ENCODE measurements around the gene PANX3. TPM values are rescaled to one million over a fixed set of nuclear protein-coding genes. Genes with fewer than 3 reads are reported as not detected.

PANX3 gene
- polyA plus RNA-seq, 2 of the 4 experiments (the other 2 are of a cell fraction) = not detected

DNA sequence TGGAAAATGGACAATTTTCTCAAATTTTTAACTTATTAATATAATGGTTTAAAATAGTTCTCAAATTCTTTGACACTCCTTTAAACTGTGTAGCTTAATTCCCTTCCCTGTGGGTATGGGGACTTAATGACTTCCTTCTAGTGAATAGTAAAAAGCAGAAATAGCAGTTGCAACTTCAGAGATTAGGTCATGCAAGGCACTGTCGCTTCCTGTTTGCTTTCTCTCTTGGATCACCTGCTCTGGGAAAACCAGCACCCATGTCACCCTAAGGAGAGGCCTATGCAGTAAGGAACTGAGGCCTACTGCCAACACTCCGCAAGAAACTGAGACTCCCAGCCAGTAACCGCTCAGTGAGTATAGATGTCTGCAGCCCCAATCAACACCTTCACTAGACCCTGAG, 5.5 kb upstream of the PANX3 start:
- FAIRE-seq = no peak
- TF ChIP-seq ZFP36 (IDR thresholded peaks at IDR 0.05; ENCODE audit: borderline replicate concordance, partially characterized antibody) = no peak
- TF ChIP-seq FOSL2 (IDR thresholded peaks at IDR 0.05) = no peak
- TF ChIP-seq FOSL2 (CRISPR knock-in tag; IDR thresholded peaks at IDR 0.05) = no peak
- no peak for TF ChIP-seq CHD2 (IDR thresholded peaks at IDR 0.05; ENCODE audit: low read length, partially characterized antibody)
- no peak for TF ChIP-seq MAZ (IDR thresholded peaks at IDR 0.05; ENCODE audit: borderline replicate concordance, low read depth, low read length)
- no peak for TF ChIP-seq SREBF2 (IDR thresholded peaks at IDR 0.05)
- no peak for TF ChIP-seq HOXA7 (CRISPR knock-in tag; IDR thresholded peaks at IDR 0.05)
- TF ChIP-seq ZNF302 (CRISPR knock-in tag; IDR thresholded peaks at IDR 0.05) = no peak
- no peak for ATAC-seq
- CTCF ChIA-PET = no interaction called here
- Histone ChIP-seq H3K4me2 (no peak overlapping the region), H3K9me3 (no peaks in the 10 kb centered on the region), H3K4me1 (no peaks in the 10 kb centered on the region), H3K4me3 (no peak overlapping the region), H3K27ac (no peak overlapping the region)
- no peak for DNase-seq (ENCODE audit: low read depth in 1 of 2, low spot score in 1 of 2)
- 77% methylated on average over 3 of the region's 3 CpGs for WGBS (ENCODE audit: missing lambda C conversion rate)
- POLR2A ChIA-PET = no interaction called here

DNA sequence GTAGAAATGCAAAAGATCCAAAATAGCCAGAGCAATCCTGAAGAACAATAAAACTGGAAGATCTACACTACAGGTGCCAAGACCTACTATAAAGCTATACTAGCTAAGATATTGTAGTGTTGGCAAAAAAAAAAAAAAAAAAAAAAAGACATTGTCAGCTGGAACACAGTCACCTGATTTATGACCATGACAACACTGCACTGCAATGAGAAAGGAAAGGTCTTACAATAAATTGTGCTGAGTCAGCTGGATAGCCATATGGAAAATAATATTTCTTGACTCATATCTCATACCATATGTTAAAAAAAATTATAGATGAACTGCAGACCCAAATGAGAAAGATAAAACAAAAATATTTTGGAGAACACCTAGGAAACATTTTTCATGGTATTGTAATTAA, 3.1 kb upstream of the PANX3 start:
- no peaks in the 10 kb centered on the region for H3K9me3 ChIP-seq
- ATAC-seq (no peak), DNase-seq (ENCODE audit: low read depth in 1 of 2, low spot score in 1 of 2) (no peak), FAIRE-seq (no peak)
- H3K4me2 ChIP-seq = no peak overlapping the region
- peak; percentile 95 for TF ChIP-seq MAFK (IDR thresholded peaks at IDR 0.05; ENCODE audit: partially characterized antibody)
- TF ChIP-seq CEBPB (IDR thresholded peaks at IDR 0.05) = no peak
- TF ChIP-seq HOXA7 (CRISPR knock-in tag; IDR thresholded peaks at IDR 0.05) = no peak
- no peak for TF ChIP-seq EHMT2 (IDR thresholded peaks at IDR 0.05; ENCODE audit: low read depth)
- no peak for TF ChIP-seq JUNB (IDR thresholded peaks at IDR 0.05)
- TF ChIP-seq NFE2L2 (conservative IDR thresholded peaks at IDR 0.05; ENCODE audit: low read length) = no peak
- ChIA-PET POLR2A (interaction anchor here (0.7 kb wide), 1 partner anchor 546 kb away, joined by 6 read pairs; no protein-coding TSS in a partner anchor), CTCF (interaction anchor here (1.2 kb wide), 1 partner anchor 192 kb away, joined by 3 read pairs; no protein-coding TSS in a partner anchor)
- no peak overlapping the region for H3K27ac ChIP-seq
- no peaks in the 10 kb centered on the region for H3K4me1 ChIP-seq
- H3K4me3 ChIP-seq = no peak overlapping the region

DNA sequence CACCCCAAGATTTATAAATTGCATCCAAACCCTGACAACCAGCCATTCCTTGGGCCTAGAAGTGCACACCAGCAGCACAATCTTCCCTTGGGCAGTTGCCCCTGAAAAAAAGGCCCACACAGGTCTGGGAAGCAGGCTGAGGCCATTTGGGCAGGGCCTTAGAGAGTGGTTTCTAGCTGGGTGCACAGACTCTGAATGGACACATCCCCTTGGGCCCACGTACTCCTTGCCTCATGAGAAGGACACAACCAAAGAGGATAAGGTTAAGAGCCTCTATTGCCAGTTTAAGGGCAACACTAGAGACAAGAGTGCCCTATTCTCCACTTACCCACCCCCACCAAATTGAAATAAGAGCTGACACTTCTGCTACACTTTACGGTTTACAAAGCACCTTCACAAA, 933 bp upstream of the PANX3 start:
- WGBS (ENCODE audit: missing lambda C conversion rate) = 39% methylated on average over 2 of the region's 2 CpGs
- H3K4me1 ChIP-seq = no peaks in the 10 kb centered on the region
- no peak overlapping the region for H3K27ac ChIP-seq
- DNase-seq (ENCODE audit: low read depth in 1 of 2, low spot score in 1 of 2) = no peak
- TF ChIP-seq, protein P1, sequence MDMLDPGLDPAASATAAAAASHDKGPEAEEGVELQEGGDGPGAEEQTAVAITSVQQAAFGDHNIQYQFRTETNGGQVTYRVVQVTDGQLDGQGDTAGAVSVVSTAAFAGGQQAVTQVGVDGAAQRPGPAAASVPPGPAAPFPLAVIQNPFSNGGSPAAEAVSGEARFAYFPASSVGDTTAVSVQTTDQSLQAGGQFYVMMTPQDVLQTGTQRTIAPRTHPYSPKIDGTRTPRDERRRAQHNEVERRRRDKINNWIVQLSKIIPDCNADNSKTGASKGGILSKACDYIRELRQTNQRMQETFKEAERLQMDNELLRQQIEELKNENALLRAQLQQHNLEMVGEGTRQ (IDR thresholded peaks at IDR 0.05) = no peak
- TF ChIP-seq HDAC2 (IDR thresholded peaks at IDR 0.05) (no peak), POLR2AphosphoS2 (conservative IDR thresholded peaks at IDR 0.05; ENCODE audit: low read length) (no peak), POLR2A (IDR thresholded peaks at IDR 0.05; ENCODE audit: low read length) (no peak), EHF (CRISPR knock-in tag; IDR thresholded peaks at IDR 0.05) (no peak), CBX2 (IDR thresholded peaks at IDR 0.05; ENCODE audit: borderline replicate concordance, low read depth) (no peak), TFCP2L1 (CRISPR knock-in tag; IDR thresholded peaks at IDR 0.05) (no peak), HOXB5 (CRISPR knock-in tag; IDR thresholded peaks at IDR 0.05) (no peak), JUN (IDR thresholded peaks at IDR 0.05) (no peak), GATA3 (IDR thresholded peaks at IDR 0.05; ENCODE audit: borderline replicate concordance) (no peak), ZFP36 (IDR thresholded peaks at IDR 0.05; ENCODE audit: borderline replicate concordance, partially characterized antibody) (no peak), HOXA7 (CRISPR knock-in tag; IDR thresholded peaks at IDR 0.05) (no peak), NPAS2 (CRISPR knock-in tag; IDR thresholded peaks at IDR 0.05; ENCODE audit: borderline replicate concordance) (no peak), FOSL2 (IDR thresholded peaks at IDR 0.05) (no peak), FOSL2 (CRISPR knock-in tag; IDR thresholded peaks at IDR 0.05) (no peak), CHD4 (IDR thresholded peaks at IDR 0.05; ENCODE audit: borderline replicate concordance) (no peak)
- TF ChIP-seq, protein P2, sequence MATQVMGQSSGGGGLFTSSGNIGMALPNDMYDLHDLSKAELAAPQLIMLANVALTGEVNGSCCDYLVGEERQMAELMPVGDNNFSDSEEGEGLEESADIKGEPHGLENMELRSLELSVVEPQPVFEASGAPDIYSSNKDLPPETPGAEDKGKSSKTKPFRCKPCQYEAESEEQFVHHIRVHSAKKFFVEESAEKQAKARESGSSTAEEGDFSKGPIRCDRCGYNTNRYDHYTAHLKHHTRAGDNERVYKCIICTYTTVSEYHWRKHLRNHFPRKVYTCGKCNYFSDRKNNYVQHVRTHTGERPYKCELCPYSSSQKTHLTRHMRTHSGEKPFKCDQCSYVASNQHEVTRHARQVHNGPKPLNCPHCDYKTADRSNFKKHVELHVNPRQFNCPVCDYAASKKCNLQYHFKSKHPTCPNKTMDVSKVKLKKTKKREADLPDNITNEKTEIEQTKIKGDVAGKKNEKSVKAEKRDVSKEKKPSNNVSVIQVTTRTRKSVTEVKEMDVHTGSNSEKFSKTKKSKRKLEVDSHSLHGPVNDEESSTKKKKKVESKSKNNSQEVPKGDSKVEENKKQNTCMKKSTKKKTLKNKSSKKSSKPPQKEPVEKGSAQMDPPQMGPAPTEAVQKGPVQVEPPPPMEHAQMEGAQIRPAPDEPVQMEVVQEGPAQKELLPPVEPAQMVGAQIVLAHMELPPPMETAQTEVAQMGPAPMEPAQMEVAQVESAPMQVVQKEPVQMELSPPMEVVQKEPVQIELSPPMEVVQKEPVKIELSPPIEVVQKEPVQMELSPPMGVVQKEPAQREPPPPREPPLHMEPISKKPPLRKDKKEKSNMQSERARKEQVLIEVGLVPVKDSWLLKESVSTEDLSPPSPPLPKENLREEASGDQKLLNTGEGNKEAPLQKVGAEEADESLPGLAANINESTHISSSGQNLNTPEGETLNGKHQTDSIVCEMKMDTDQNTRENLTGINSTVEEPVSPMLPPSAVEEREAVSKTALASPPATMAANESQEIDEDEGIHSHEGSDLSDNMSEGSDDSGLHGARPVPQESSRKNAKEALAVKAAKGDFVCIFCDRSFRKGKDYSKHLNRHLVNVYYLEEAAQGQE (IDR thresholded peaks at IDR 0.05) = no peak
- TF ChIP-seq, protein P3, sequence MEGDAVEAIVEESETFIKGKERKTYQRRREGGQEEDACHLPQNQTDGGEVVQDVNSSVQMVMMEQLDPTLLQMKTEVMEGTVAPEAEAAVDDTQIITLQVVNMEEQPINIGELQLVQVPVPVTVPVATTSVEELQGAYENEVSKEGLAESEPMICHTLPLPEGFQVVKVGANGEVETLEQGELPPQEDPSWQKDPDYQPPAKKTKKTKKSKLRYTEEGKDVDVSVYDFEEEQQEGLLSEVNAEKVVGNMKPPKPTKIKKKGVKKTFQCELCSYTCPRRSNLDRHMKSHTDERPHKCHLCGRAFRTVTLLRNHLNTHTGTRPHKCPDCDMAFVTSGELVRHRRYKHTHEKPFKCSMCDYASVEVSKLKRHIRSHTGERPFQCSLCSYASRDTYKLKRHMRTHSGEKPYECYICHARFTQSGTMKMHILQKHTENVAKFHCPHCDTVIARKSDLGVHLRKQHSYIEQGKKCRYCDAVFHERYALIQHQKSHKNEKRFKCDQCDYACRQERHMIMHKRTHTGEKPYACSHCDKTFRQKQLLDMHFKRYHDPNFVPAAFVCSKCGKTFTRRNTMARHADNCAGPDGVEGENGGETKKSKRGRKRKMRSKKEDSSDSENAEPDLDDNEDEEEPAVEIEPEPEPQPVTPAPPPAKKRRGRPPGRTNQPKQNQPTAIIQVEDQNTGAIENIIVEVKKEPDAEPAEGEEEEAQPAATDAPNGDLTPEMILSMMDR (IDR thresholded peaks at IDR 0.05) = no peak
- TF ChIP-seq, protein P4, sequence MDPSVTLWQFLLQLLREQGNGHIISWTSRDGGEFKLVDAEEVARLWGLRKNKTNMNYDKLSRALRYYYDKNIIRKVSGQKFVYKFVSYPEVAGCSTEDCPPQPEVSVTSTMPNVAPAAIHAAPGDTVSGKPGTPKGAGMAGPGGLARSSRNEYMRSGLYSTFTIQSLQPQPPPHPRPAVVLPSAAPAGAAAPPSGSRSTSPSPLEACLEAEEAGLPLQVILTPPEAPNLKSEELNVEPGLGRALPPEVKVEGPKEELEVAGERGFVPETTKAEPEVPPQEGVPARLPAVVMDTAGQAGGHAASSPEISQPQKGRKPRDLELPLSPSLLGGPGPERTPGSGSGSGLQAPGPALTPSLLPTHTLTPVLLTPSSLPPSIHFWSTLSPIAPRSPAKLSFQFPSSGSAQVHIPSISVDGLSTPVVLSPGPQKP (IDR thresholded peaks at IDR 0.05; ENCODE audit: low read depth, low read length) = no peak
- TF ChIP-seq, protein P5, sequence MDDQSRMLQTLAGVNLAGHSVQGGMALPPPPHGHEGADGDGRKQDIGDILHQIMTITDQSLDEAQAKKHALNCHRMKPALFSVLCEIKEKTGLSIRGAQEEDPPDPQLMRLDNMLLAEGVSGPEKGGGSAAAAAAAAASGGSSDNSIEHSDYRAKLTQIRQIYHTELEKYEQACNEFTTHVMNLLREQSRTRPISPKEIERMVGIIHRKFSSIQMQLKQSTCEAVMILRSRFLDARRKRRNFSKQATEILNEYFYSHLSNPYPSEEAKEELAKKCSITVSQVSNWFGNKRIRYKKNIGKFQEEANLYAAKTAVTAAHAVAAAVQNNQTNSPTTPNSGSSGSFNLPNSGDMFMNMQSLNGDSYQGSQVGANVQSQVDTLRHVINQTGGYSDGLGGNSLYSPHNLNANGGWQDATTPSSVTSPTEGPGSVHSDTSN (IDR thresholded peaks at IDR 0.05) = no peak
- CTCF ChIA-PET = interaction anchor here (0.6 kb wide), 1 partner anchor 19 kb away, joined by 3 read pairs; no protein-coding TSS in a partner anchor
- H3K4me3 ChIP-seq = no peak overlapping the region
- H3K9me3 ChIP-seq = no peaks in the 10 kb centered on the region
- ATAC-seq = no peak
- H3K4me2 ChIP-seq = no peak overlapping the region
- POLR2A ChIA-PET = no interaction called here
- no peak for FAIRE-seq
